ENCODE measurements around the gene TRAK2. TPM values are rescaled to one million over a fixed set of nuclear protein-coding genes. Genes with fewer than 3 reads are reported as not detected.

TRAK2 gene
- total and polyA plus RNA-seq, 9 of the 15 experiments (the other 6 are each of a cell fraction or from before 2014, with no cell fraction given): 3.4 to 10.4 (median 7.3) TPM

DNA sequence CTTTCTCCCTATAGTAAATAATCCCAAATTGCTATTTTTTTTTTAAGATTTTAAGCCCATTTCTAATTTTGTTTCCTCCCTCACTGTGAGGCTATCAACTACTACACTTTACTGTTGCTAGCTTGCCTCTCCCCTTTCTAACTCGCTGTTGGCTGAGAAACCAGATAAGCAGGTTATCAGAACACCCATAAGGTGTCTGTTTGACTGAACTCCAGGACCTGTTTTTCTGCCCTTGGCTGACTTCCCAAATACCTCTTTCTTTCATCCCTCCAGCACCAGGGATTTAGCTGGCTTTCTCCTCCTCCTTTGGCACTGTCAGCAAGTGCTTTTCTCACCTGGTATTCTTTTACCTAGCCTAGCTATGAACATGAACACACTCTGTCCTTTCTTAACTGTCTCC, 11.1 kb downstream of the TRAK2 start (continued):
- TF ChIP-seq ZNF354B (CRISPR knock-in tag; IDR thresholded peaks at IDR 0.05) (no peak), TCF3 (CRISPR knock-in tag; IDR thresholded peaks at IDR 0.05) (peak; percentile 94), SMC3 (conservative IDR thresholded peaks at IDR 0.05; ENCODE audit: insufficient read depth, low read depth, low read length) (no peak), MIER1 (IDR thresholded peaks at IDR 0.05; ENCODE audit: low read depth) (no peak), GTF2F1 (IDR thresholded peaks at IDR 0.05; ENCODE audit: low read depth, low read length) (no peak), ZNF644 (tag; IDR thresholded peaks at IDR 0.05; ENCODE audit: low read depth) (0 out of 2 replicates have a peak, but pooled peaks have one; percentile 33), SNAPC5 (CRISPR knock-in tag; IDR thresholded peaks at IDR 0.05) (no peak), SMAD2 (IDR thresholded peaks at IDR 0.05; ENCODE audit: low read depth, low read length) (no peak), ETV6 (IDR thresholded peaks at IDR 0.05; ENCODE audit: borderline replicate concordance in 1 of 2, low read depth in 2 of 2, low read length in 1 of 2) (no peak), ETV6 (CRISPR knock-in tag; IDR thresholded peaks at IDR 0.05; ENCODE audit: borderline replicate concordance) (no peak), WHSC1 (IDR thresholded peaks at IDR 0.05; ENCODE audit: low read length) (no peak), FIP1L1 (IDR thresholded peaks at IDR 0.05; ENCODE audit: low read depth, low read length, poor library complexity, severe bottlenecking) (no peak), ZFP1 (CRISPR knock-in tag; IDR thresholded peaks at IDR 0.05) (no peak), E2F8 (IDR thresholded peaks at IDR 0.05; ENCODE audit: low read depth, partially characterized antibody) (no peak), NUFIP1 (IDR thresholded peaks at IDR 0.05; ENCODE audit: partially characterized antibody) (no peak), KDM1A (IDR thresholded peaks at IDR 0.05) (peak; percentile 79 to 84), KLF10 (CRISPR knock-in tag; IDR thresholded peaks at IDR 0.05) (no peak), DIDO1 (tag; IDR thresholded peaks at IDR 0.05; ENCODE audit: low read depth) (no peak), HEY1 (CRISPR knock-in tag; IDR thresholded peaks at IDR 0.05; ENCODE audit: borderline replicate concordance) (no peak)
- TF ChIP-seq, protein P1, sequence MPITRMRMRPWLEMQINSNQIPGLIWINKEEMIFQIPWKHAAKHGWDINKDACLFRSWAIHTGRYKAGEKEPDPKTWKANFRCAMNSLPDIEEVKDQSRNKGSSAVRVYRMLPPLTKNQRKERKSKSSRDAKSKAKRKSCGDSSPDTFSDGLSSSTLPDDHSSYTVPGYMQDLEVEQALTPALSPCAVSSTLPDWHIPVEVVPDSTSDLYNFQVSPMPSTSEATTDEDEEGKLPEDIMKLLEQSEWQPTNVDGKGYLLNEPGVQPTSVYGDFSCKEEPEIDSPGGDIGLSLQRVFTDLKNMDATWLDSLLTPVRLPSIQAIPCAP (CRISPR knock-in tag; IDR thresholded peaks at IDR 0.05; ENCODE audit: borderline replicate concordance): no peak
- TF ChIP-seq, protein P2, sequence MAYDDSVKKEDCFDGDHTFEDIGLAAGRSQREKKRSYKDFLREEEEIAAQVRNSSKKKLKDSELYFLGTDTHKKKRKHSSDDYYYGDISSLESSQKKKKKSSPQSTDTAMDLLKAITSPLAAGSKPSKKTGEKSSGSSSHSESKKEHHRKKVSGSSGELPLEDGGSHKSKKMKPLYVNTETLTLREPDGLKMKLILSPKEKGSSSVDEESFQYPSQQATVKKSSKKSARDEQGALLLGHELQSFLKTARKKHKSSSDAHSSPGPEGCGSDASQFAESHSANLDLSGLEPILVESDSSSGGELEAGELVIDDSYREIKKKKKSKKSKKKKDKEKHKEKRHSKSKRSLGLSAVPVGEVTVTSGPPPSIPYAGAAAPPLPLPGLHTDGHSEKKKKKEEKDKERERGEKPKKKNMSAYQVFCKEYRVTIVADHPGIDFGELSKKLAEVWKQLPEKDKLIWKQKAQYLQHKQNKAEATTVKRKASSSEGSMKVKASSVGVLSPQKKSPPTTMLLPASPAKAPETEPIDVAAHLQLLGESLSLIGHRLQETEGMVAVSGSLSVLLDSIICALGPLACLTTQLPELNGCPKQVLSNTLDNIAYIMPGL (CRISPR knock-in tag; IDR thresholded peaks at IDR 0.05): no peak
- TF ChIP-seq, protein P3, sequence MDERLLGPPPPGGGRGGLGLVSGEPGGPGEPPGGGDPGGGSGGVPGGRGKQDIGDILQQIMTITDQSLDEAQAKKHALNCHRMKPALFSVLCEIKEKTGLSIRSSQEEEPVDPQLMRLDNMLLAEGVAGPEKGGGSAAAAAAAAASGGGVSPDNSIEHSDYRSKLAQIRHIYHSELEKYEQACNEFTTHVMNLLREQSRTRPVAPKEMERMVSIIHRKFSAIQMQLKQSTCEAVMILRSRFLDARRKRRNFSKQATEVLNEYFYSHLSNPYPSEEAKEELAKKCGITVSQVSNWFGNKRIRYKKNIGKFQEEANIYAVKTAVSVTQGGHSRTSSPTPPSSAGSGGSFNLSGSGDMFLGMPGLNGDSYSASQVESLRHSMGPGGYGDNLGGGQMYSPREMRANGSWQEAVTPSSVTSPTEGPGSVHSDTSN (CRISPR knock-in tag; IDR thresholded peaks at IDR 0.05; ENCODE audit: low read depth): no peak
- TF ChIP-seq, protein P3 (tag; conservative IDR thresholded peaks at IDR 0.05; ENCODE audit: low read depth): no peak

Data from K562 (cell line).